GM21737 (cell line): ENCODE results near the gene ACTR5.

Experiments
- ATAC-seq: cut with Tn5 transposase; IDR thresholded peaks from one replicate; pipeline ENCODE4 v1.9.1; 2021; ENCODE audit warnings: mild to moderate bottlenecking, moderate library complexity; ENCODE audit not compliant: unreplicated experiment

Gene ACTR5

DNA sequence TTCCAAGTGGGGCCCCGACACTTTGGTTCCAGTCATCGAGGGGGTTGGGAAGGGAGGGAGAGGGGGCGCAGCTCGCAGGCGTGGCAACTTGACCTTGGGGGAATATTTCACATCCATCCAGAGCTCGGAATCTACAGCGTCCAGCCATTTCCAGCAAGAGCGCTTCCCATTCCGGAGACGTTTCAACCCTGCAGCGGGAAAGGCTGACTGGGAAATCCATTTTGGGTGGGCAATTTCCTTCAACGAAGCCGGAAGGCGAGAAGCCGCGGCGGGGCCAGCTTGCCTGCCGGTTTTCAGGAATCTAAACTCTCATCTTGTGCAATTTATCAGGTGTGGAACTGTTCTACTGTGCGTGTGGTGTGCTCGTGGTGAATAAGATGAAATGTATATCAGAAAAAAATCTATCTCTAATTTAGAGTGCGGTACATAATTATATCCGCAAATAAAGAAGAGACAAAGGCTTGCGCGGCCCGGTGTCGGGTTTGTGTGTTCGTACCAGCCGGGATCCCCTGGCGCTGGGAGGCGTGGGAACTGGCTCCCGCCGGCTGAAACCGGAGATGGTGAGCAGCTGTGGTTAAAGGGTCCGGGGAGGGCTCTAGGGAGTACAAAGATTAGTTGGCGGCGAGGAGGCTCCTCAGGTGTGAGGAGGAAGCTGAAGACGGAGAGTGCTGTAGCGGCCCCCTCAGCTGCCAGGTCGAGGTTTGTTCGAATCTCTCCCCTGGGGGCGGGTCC, 19.2 kb upstream of the ACTR5 start:
- ATAC-seq, result no peak

DNA sequence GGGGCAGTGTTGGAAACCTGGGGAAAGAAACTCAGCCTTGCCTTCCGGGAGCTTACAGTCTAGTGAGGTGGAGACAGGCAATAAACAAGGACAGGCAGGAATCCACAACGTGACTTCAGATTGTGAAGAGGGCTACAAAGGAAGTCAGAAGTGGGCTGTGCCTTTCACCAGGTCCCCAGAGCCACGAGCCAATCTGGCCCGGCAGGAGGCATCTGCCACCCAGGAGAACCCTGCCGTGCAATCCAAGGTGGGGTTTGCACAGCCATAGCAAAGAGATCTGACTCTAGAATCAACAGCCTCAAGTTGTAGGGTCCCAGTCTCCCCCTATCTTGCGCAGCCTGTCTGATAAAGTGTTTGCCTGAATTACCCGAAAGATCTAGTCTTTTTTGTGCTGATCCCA, 18.5 kb upstream of the ACTR5 start:
- ATAC-seq, result no peak

DNA sequence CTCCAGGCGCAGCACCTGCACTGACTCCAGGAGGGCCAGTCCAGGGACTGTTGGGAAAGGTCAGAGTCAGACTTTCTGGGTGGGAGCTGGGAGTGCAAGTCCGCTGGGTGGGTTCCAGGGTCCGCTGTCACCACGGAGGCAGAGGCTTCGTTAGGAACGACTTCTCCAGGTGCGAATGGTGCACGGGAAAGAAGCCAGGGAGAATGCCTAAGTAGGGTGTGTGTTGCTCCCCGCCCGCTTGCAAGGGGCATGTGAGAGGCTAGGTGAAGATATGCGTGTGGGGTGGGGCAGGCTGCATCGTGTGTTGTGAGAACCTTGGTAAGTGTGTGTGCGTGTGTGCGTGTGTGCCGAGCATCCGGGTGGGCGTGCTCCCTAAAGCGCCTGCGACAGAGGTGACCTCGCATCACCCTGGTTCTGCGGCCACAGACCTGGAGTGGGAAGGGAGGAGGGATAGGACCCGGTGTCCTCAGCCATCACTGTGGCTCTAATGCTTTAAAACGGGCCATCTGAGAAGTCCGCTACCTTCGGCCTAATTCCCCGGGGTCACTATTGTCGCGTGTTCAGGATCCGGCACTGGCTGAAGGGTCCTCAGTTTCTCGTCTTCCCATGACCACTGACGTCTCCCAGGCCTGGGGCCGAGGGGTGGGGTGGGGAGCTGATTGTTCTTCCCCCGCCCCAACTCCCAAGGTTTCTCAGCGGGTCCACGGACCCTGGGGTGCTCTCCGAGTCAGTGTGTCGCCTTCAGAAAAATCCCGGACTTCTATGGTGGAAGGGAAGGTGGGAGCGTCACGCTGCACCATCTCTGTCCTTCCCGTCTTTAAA, 17.9 kb upstream of the ACTR5 start:
- ATAC-seq, result no peak

DNA sequence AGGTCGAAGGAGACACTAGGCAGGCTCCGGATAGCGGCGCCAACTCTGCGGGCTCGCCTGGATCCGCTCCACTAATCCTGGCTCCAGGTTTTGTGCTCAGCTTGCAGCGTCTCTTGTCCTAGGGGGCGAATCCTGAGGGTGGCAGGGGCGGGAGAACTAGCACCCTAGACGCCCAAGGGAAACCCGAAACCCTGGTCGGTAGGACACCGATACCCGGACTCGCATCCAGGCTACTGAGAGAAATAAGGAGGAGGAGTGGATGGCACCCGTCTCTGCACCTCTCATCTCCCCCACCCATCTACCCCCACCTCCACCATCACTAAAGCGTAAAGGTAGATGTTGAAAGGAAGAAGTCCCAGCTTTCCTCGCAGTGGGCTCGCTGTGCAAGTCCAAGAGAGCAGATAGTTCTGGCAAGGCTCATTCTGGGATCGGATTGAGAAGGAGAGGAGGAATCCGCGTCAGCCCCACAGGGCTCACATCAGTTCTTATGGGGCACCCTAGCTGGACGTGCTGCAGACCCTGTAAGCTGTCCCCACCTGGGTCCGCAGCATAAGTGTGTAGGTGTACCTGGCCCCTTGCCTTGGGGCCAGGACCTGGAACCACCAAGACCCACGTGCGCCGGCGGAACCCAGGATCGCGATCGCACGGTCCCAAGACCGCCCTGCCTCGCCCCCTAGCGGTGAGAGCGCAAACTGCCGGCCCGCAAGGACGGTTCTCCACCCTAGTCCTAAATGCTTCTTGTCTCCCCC, 17.1 kb upstream of the ACTR5 start:
- ATAC-seq, result no peak

DNA sequence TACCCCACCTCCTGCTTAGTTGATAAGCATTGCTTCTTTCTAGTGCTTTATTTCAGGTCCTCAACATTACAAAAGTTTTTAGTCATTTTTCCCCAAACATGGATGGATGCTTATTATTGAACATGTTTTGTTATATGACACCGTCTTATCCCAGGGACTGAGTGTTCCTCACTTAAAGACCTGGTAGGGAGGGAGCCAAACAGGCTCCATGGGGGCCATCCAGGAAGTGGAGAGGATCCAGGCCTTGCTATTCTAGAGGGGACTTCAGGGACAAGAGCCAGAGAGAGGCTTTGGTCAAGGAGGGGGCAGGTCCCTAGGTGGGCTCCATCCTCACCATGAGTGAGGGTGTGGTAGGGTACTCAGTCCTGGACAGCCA, 16.5 kb upstream of the ACTR5 start:
- ATAC-seq, result no peak

DNA sequence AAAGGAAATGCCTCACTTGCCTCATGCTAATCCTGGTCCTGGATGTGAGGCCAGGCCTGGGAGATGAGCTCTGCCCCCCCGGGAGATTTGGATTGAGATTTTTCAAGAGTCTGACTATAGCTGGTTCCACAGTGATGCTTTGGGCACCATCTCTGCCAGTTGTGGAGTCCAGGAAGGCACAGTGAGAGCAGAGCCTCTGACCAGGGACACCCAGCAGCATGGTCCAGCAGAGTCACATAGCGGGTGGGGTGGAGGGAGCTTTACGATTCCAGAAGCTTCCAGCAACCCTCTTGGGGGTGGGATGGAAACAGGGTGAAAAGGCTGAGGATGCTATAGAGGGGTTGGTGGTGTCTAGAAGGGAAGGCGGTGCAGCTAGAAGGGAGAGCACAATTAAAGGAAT, 15.3 kb upstream of the ACTR5 start:
- ATAC-seq, result no peak

DNA sequence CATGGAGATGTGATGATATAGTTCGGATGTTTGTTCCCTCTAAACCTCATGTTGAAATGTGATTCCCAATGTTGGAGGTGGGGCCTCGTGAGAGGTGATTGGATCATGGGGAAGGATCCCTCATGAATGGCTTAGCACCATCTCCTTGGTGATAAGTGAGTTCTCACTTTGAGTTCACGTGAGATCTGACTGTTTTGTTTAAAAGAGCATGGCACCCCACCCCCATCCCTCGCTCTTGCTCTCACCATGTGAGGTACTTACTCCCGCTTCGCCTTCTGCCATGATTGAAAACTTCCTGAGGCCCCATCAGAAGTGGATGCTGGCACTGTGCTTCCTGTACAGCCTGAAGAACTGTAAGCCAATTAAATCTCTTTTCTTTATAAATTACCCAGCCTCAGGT, 13.1 kb upstream of the ACTR5 start:
- no peak for ATAC-seq

DNA sequence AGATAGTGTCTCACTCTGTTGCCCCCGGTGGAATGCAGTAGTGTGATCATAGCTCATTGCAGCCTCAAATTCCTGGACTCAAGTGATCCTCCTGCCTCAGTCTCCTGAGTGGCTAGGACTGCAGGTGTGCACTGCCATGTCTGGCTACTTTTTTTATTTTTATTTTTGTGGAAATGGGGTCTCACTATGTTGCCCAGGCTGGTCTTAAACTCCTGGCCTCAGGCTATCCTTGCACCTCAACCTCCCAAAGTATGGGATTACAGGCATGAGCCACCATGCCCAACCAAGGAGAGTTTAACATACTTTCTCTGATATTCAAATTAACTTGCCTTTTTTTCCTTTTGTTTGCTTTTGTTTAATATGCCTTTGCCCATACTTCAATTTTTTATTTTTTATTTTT, 10.4 kb upstream of the ACTR5 start:
- ATAC-seq, result no peak

DNA sequence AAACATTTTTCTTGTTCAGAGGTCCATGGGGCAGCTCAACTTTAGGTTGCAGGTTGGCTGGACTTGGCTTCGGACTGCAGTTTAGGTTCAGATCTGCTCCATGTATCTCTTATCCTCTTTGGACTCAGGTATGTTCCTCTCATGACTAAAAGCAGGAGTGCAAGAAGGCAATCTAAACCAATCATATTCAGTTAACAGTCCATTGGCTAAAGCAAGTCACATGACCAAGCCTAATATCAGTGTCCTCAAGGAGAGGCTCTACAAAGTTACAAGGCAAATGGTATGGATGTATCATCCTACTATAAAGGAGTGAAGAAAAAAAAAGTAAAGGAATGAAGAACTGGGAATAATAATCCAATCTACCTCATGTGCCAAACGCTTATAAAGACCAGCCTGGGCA, 2.5 kb upstream of the ACTR5 start:
- ATAC-seq, result no peak

DNA sequence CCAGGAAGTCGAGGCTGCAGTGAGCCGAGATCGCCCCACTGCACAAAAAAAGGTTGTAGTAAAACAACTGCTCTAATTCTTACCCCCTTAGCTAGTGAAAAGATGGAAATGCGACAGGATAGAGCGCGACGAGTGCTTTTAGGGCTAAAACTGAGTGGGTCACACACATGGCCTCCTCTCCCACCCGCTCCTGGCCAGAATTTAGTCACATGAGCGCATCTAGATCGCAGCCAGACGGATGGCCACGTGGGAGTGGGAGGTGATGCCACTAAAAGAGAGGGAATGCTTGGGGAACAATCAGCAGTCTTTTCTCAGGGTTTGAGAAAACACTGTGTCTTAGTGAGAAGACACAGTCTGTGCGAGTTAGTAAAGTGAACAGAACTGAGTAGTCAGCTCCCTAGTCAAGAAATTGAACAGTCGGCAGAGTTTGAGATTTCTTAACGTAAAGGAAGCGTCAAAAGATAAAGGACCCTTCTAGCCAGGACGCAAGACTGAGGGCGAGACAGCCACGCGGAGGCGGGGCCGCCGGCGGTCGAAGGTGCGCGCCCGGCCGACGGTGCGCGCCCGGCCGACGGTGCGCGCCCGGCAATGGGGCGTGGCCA, 664 bp upstream of the ACTR5 start:
- ATAC-seq, result no peak

DNA sequence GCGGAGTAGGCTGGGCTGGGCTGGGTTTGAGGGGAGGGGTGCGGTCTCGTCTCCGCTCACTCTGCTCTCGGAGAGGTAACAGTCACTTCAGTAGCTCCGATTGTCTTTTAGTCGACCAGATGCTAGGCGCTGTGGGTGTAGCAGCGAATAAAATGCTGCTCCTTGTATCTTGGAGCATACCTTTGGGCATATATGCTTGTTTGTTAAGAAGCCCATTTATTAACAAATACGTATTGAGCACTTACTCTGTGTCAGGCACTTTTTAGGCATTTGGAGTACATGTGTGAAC, 545 bp downstream of the ACTR5 start:
- peak; percentile 21 for ATAC-seq

DNA sequence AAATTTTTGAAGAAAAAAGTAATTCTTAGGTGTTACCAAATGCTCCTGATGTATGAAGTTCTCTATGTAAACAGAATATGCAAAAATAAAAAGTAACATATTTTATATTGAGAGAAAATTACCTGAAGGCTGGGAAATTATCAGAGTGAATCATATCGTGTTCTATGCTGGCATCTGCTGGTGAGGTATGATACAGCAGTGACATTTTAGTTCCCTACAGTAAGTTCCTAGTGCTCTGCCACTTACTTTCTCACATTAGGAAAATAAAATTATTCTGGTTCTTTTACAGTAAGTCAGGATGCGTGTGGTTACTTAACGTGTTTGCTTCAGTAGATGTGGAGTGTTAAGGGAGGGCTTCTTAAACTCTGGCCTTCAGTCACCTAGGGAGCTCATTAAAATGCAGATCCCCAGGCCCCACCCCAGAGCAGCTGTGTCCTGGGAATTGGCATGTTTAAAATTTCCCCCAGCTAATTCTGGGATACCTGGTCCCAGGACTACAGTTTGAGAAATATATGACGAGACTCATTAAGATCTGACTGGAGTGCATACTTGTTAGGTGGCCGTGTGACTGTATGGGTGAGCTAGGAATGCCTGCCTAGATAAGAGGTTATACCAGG, 3.2 kb downstream of the ACTR5 start:
- no peak for ATAC-seq

DNA sequence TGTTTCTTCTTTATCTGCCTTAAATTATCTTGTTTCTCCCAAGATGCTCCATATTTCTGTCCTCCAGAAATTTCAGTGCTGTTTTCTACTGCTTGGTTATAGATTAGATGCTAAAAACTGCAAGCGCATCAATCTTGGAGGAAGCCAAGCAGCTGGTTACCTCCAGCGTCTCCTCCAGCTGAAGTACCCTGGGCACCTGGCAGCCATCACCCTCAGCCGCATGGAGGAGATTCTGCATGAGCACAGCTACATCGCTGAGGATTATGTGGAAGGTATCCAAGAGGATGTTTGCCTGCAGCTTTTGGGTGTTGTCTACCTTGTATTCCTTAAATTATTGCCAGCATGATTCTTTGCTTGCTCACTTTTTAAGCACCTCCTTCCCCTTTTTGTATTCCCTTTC, 3.8 kb downstream of the ACTR5 start:
- ATAC-seq, result no peak

DNA sequence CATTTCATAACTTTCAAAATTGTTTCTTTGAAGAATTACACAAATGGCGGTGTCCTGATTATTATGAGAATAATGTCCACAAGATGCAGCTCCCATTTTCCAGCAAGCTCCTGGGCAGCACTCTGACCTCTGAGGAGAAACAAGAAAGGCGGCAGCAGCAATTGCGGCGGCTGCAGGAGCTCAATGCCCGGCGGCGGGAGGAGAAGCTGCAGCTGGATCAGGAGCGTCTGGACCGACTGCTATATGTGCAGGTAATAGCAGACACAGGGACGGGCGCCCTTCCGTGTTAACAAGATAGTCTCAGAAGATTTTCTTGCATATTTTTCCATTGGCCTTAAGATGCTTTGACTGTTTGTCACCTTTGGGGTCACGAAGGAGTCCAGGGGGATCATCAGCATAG, 6.7 kb downstream of the ACTR5 start:
- ATAC-seq, result no peak

DNA sequence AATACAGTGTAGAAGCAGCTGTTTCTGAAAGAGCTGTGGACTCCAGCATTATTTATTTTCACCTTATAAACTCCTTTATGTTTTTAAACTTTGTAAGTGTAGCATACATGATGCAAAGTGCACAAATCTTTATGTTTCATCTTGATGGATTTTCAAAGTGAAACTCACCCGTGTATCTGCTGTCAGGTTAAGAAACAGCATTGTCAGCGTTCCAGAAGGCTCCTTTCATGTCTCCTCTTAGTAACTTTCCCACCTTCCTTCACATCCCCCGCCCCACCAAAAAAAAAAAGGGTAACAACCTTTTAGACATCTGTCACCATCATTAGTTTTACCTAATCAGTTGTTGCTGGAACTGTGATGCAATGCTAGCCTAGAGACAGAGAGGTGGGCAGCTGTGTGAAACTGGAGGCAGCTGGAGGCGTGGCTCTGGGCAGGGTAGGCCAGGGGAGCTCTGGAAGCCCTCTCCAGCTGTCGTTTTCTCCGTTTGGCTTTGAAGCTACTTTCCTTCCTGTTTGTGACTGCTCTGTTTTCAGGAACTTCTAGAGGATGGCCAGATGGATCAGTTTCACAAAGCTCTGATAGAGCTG, 7.2 kb downstream of the ACTR5 start:
- no peak for ATAC-seq

DNA sequence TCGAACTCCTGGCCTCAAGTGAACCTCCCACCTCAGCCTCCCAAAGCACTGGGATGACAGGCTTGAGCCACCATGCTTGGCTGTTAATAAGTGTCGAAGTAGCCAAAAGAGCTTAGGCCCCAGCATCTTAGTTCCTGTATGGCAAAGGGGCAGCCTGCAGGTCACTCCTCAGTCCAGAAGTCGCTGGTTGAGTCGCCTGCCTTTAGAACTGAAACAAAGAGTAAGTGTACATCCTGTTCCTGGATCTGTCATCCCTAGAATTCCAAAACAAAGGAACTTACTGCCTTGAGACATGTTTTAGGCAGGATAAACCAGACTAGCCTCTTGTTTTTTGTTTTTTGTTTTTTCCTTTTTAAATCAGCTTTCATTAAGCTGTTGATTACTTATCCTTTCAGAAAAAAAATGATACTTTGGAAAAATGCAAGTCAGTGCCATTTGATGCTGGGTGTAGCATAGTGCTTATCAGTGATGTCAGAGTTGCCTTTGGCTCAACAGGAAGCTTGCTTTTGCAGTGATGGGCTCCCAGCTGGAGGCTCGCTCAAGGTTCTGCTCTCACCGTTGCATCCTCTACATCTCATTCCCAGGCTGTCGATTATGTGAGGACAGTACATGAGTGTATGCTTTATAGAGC, 9.0 kb downstream of the ACTR5 start:
- ATAC-seq, result no peak

DNA sequence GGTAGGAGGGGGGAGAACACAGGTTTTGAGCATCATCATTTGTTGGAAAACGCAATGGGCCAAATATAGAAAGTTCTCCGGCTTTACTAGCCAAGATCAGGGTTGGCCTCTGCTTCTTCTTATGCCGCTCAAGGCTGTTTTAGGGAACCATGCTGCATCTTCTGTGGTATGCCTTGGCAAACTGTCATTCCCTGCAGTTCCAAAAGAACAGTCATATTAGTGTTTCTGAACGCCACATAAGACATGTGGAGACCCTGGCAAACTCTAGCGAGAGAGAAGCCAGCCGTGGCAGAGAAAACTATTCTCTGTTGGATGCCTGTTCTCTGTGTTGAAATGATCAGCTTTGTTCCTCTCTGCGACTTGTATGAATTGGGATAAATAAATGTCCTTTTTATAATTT, 10.8 kb downstream of the ACTR5 start:
- ATAC-seq, result no peak

DNA sequence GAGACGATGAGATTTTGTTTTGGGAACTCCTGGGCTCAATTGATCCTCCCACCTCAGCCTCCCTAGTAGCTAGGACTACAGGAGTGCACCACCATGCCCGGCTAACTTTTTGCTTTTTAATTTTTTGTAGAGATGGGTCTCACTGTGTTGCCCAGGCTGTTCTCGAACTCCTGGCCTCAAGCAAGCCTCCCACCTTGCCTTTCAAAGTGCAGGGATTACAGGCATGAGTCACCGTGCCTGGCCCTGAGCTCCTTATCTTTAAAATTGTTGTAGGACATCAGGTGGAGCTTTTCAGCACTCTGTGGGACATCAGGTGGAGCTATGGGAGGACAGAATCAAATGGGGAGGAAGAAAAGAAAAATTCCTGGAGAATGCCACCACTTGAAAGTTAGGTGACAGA, 12.7 kb downstream of the ACTR5 start:
- no peak for ATAC-seq

DNA sequence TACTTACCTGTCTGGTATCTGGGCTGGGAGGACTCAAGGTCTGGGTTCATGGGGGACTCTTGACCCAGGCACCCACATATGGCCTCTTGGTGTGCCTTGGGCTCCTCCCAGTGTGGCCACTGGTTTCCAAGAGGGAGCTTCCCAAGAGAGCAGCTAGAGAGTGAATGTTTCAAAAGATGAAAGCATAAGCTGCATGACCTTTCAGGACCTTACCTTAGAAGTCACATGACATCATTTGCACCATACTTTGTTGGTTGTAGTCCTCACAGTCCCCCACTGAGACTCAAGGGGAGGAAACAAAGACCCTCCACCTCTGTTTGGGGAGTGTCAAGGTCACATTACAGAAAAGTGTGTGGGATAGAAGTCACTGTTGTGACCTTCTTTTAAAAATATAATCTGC, 13.9 kb downstream of the ACTR5 start:
- no peak for ATAC-seq

DNA sequence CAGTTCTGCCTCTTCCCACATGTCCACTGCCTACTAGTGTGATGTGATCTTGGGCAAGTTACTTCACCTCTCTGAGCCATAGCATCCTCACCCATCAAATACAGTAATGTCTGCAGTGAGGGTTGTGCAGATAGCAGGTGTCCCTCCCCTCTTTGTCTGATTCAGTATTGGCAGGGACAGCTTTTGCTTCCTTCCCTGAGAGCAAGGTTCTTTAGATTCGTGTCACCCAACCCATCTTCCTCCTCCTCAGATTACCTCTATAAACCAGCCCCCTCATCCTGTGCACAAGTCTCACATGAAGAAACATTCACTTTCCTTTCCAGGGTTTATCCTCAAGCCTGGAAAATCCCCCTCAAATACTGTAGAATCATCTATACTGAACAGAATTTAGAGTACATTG, 15.4 kb downstream of the ACTR5 start:
- no peak for ATAC-seq
